Breast epithelium (tissue), 4 donors: ENCODE measurements around the gene PHF21A. TPM values are rescaled to one million over a fixed set of nuclear protein-coding genes. Genes with fewer than 3 reads are reported as not detected.

Experiments
- DNase-seq, 2 donors: peaks; one replicate each; pipeline ENCODE4 v3.0.0-alpha.2; 2019; ENCODE audit warnings: low spot score in 2 of 2
- H3K27ac ChIP-seq, 2 donors: fragments of 200-600 bp; sonication (generic) in 1 of 2; one replicate each; pipeline ENCODE4 v1.5.1; 2016 to 2019; ENCODE audit warnings: mild to moderate bottlenecking in 1 of 2
- H3K27me3 ChIP-seq, 2 donors: fragments of 200-600 bp; sonication (generic) in 1 of 2; one replicate each; pipeline versions ENCODE4 v1.5.1 to v1.6.0; 2017 to 2019; ENCODE audit warnings: control low read depth in 1 of 2, mild to moderate bottlenecking in 1 of 2
- H3K36me3 ChIP-seq: fragments of 200-600 bp; one replicate; pipeline ENCODE4 v1.5.1; 2019
- H3K4me1 ChIP-seq, 2 donors: fragments of 200-600 bp; sonication (generic); one replicate each; pipeline ENCODE4 v1.5.1; 2016 to 2019; ENCODE audit warnings: control low read depth in 1 of 2
- H3K4me3 ChIP-seq, 3 donors: fragments of 200-600 bp; sonication (generic); 1 replicate in 2 of 3; 2 replicates in 1 of 3; pipeline ENCODE4 v1.5.1; 2016 to 2019; ENCODE audit warnings: mild to moderate bottlenecking in 3 of 3, moderate library complexity in 2 of 3
- H3K9me3 ChIP-seq, 2 donors: fragments of 200-600 bp; sonication (generic) in 1 of 2; one replicate each; pipeline ENCODE4 v1.5.1; 2016 to 2019; ENCODE audit warnings: control low read depth in 1 of 2
- CTCF ChIP-seq, 3 donors: fragments of 450-650 bp; IDR thresholded peaks; one replicate each; pipeline ENCODE4 v1.5.1; 2016 to 2017; ENCODE audit warnings: antibody characterized with exemption in 3 of 3, mild to moderate bottlenecking in 3 of 3, moderate library complexity in 3 of 3
- POLR2A ChIP-seq: fragments of 450-650 bp; IDR thresholded peaks from one replicate; pipeline ENCODE4 v1.6.1; 2016; ENCODE audit warnings: antibody characterized with exemption, mild to moderate bottlenecking, moderate library complexity
- POLR2AphosphoS5 ChIP-seq, 3 donors: sonication (generic); formaldehyde crosslinking; IDR thresholded peaks; one replicate each; pipeline ENCODE4 v1.6.1; 2017; ENCODE audit warnings: antibody characterized with exemption in 3 of 3
- intact Hi-C: fragments of 100-400 bp; cut with DNase I; formaldehyde crosslinking; loops from one replicate; pipeline ENCODE4 v1.15.1; 2023; ENCODE audit warnings: low total_unique reads
- total RNA-seq, 3 donors: library from RNA; depleted of rRNA; stranded (reverse); fragments of >200 nt; gene quantifications; one replicate each; pipeline ENCODE4 v1.1.0, GENCODE V29; 2016

Gene PHF21A
- total RNA-seq, 3 donors from 2014 or later: 23.4 to 70.8 (median 42.7) TPM

GRCh38 chr11:45885921-45886721, 235.1 kb downstream of the PHF21A start:
- TF ChIP-seq POLR2AphosphoS5 (IDR thresholded peaks at IDR 0.05): no peak
- no peak for TF ChIP-seq CTCF (IDR thresholded peaks at IDR 0.05)
- TF ChIP-seq POLR2A: no peak
- DNase-seq: no peak
- Histone ChIP-seq H3K4me3 (peak overlapping the region; percentile 43 to 76 (median 54)), H3K27ac (no peak overlapping the region), H3K9me3 (no peaks in the 10 kb centered on the region), H3K36me3 (no peaks in the 10 kb centered on the region), H3K4me1 (no peaks in the 10 kb centered on the region), H3K27me3 (no peaks in the 10 kb centered on the region)
- intact Hi-C loops: no loop called here

GRCh38 chr11:45885274-45885920, 235.9 kb downstream of the PHF21A start, which contains the start of gene MAPK8IP1:
Gene MAPK8IP1, plus strand, starts transcription at chr11:45885651. Its CDS starts 170 bp downstream, at chr11:45885821.
- intact Hi-C loops: no loop called here
- no peaks in the 10 kb centered on the region for H3K9me3 ChIP-seq
- no peak for DNase-seq
- peak within 1 kb of the TSS; percentile 43 to 76 (median 54) for H3K4me3 ChIP-seq
- H3K4me1 ChIP-seq: no peaks in the 10 kb centered on the region
- H3K27me3 ChIP-seq: no peaks in the 10 kb centered on the region
- H3K27ac ChIP-seq: no peak within 1 kb of the TSS
- H3K36me3 ChIP-seq: no peaks in the 10 kb centered on the region
- TF ChIP-seq POLR2A: no peak
- no peak for TF ChIP-seq POLR2AphosphoS5 (IDR thresholded peaks at IDR 0.05)
- no peak for TF ChIP-seq CTCF (IDR thresholded peaks at IDR 0.05)

- no peak overlapping the region for H3K27ac ChIP-seq
- no peaks in the 10 kb centered on the region for H3K4me1 ChIP-seq
- no peaks in the 10 kb centered on the region for H3K36me3 ChIP-seq
- peak overlapping the region in 2 of 3 donors; percentile 54 to 76 for H3K4me3 ChIP-seq
- no peaks in the 10 kb centered on the region for H3K9me3 ChIP-seq
- DNase-seq: no peak
- TF ChIP-seq POLR2AphosphoS5 (IDR thresholded peaks at IDR 0.05) (no peak), CTCF (IDR thresholded peaks at IDR 0.05) (no peak), POLR2A (no peak)
- H3K27me3 ChIP-seq: no peaks in the 10 kb centered on the region
- intact Hi-C loops: no loop called here
Observed at GRCh38 chr11:45884596-45885185, 236.6 kb downstream of the PHF21A start.

Other genes with a start within 250 kb of the PHF21A start
- gene MAPK8IP1, start 235.8 kb downstream of the PHF21A start, total RNA-seq: 1 to 10 TPM; 5.4 to 7.2 (median 5.9) TPM
- gene FREY1, start 214.2 kb downstream of the PHF21A start, total RNA-seq: 1 to 10 TPM in 1 of 3 donors, under 1 TPM in 2; 0.48 to 3.2 (median 0.98) TPM
- gene PEX16, start 203.6 kb downstream of the PHF21A start, total RNA-seq: 10 to 100 TPM; 22.1 to 32.8 (median 25.6) TPM
- 1 to 10 TPM in 2 of 3 donors, not detected in 1; 5.9 to 6.3 TPM for gene LARGE2, start 198.8 kb downstream of the PHF21A start, total RNA-seq
- gene CREB3L1, start 156.2 kb upstream of the PHF21A start, total RNA-seq: 1 to 10 TPM; 1.6 to 5.1 (median 2.0) TPM
- 10 to 100 TPM; 42.3 to 46.5 (median 46.2) TPM for gene DGKZ, start 226.0 kb upstream of the PHF21A start, total RNA-seq